ENCODE results near the gene PVR.
"Not testable (repeated sequence)": the region's sequence is repeated elsewhere in the genome, so short reads cannot be mapped to it uniquely, and the experiment has no call there.

The PVR gene

DNA sequence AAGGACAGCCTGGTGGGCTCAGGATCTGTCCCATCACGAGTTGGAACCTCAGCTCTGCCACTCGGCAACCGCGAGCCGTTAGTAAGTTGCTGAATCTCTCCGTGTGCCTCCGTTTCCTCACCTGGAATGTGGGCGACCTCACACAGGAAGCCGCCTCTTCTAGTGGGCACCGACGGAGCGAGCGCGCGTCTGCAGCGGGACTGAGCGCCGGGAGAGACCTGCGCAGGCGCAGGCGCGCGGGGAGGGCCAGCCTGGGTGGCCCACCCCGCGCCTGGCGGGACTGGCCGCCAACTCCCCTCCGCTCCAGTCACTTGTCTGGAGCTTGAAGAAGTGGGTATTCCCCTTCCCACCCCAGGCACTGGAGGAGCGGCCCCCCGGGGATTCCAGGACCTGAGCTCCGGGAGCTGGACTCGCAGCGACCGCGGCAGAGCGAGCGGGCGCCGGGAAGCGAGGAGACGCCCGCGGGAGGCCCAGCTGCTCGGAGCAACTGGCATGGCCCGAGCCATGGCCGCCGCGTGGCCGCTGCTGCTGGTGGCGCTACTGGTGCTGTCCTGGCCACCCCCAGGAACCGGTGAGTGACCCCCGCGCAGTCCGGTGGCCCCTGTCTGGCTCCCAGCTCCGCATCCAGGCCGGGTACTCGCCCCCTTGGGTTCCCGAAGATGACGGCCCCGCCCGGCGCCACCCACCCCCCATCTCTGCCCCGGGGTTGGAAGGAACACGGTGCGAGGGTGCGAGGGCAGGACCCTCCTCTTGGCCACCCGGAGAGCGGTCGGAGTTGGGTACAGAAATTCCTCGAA is at the start of gene PVR:
TSS of gene PVR (plus strand) at position 306 of the 797 bp plus-strand sequence. CDS start at position 493, 187 bp downstream.
- DNase-seq (ENCODE audit: low read depth) = peak; percentile 19

DNA sequence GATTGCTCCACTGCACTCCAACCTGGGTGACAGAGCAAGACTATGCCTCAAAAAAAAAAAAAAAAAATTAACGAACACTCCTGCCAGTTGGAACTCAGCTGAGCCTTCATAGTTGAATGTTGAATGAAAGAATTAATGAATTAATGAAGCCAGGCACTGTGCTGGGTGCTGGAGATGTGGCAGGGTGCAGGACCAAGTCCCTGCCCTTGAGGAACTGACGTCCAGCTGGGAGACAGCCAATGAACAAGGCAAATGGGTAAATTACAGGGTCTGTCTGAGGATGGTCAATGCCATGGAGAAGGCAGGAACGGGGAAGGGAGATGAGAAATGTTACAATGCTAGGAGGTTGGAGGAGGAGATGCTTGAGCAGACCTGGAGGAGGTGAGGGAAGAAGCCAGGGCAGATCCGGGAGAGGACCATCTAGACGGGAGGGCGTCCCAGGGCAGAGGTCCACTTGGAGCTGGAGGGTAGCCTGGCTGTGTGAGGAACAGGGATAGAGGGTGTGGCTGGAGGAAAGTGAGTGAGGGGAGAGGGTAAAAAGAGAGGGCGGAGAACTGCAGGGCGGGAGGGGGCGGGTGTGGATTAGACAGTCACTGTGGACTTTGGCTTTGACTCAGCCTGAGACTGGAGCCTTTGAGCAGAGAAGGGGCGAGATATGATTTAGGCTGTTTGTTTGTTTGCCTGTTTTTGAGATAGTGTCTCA is 47.1 kb upstream of the PVR start:
- DNase-seq (ENCODE audit: low read depth) = no peak

GRCh38 chr19:44597131-44597491 is 46.6 kb upstream of the PVR start:
- DNase-seq (ENCODE audit: low read depth) = no peak

- no peak for DNase-seq (ENCODE audit: low read depth)
Measured at GRCh38 chr19:44598355-44598754, 45.4 kb upstream of the PVR start.

GRCh38 chr19:44598880-44599279 is 44.8 kb upstream of the PVR start:
- DNase-seq (ENCODE audit: low read depth) = no peak

DNA sequence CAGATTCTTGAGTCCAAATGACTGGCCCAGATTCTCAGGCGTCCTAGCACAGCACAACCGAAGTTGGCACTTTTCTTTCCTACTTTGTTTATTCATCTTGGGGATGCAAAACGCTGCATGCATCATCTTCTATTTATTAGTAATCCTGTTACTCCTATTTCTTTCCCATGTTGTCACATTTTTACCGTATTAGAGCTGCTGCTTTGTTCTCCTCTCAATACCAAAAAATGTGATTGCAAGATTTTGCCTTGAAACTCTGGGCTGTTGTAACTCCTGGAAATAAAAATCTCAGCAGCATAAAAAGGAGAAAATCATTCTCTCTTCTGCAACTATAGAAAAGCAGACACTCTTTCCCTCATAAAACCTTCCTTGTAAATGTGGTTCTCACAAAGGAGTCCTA is 43.2 kb upstream of the PVR start:
- DNase-seq (ENCODE audit: low read depth) = no peak

DNA sequence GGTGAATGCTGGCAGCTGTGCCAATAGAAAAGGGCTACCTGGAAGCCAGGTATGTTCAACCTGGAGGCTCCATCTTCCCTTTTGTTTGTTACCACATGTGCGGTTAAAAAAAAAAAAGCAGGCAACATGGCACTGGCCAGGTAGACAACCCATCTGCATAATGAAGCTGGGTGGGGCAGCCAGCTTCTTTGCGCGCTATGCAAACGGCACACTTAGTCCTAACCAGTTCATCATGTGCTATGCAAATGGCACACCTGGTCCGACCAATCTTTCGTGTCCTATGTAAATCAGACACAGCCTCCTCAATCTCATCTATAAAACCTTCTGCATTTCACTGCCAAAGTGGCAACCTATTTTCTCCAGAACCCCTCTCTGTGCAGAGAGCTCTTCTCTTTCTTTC is 41.6 kb upstream of the PVR start:
- DNase-seq (ENCODE audit: low read depth) = no peak

DNA sequence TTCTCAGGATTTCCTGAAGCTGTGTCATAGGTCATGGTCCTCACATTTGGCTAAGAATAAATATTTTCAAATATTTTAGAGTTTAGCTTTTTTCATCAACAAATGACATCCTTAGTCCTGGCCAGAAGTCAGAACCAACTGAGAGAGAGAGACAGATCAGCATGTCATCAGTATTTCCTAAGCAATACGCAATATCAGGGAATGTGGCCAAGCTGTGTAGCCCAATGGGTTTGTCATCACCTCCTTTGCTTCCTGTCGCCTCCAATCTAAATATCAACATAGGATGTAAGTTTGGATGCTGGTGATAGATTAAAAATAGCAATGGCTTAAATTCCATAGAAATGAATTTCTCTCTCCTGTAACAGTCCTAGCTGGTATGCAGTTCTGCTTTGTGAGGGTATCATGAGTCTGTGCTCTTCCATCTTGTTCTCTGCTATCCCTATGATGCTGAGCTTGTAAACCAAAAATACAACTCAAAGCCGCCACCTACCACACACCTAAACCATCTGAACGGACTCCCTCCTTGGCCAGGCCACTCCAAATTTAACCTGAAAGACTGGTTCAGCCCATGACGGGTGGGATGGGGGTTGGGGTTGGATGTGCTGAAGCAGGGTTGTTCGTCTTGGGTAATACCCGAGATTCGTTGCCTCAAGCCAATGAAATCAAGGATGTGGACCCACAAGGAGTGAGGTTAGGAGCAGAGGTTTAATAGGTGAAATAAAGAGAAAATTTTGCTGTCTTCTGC is 40.3 kb upstream of the PVR start:
- no peak for DNase-seq (ENCODE audit: low read depth)

DNA sequence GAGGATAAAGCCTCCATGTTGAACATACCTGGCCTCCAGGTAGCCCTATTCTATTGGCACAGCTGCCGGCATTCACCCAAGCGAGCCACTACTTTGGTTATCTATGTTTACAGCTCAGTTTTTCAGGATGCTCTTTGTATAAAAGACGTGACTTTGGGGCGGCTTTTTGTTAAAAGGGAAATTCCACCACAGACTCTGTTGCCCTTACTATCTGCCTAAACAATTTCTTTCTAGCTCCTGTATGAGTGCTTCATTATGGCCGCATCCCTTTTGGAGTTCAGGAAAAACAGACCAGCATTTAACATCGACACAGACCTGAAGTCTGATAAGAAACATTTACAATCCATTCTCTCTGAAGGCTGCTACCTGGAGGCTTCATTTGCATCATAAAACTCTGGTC is 39.5 kb upstream of the PVR start:
- no peak for DNase-seq (ENCODE audit: low read depth)

DNA sequence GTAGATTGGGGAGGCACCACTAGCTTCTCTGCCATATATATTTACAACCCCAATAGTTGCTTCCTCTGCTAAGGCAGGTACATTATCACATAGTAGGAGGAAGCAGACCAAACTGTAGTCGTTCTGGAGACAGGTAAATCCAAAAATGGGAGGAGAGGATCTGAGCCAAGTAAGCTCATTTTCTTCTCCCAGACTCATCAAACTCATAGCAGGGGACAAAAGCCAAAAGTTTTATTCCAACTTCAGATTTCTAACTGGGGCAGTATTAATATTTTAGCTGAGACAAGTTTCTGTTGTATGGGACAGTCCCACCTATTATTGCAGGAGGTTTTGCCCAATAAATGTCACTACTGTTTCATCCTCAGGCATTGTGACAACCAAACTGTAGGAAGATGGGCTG is 38.2 kb upstream of the PVR start:
- no peak for DNase-seq (ENCODE audit: low read depth)

- no peak for DNase-seq (ENCODE audit: low read depth)
Measured at GRCh38 chr19:44607049-44607448, 36.7 kb upstream of the PVR start.

DNA sequence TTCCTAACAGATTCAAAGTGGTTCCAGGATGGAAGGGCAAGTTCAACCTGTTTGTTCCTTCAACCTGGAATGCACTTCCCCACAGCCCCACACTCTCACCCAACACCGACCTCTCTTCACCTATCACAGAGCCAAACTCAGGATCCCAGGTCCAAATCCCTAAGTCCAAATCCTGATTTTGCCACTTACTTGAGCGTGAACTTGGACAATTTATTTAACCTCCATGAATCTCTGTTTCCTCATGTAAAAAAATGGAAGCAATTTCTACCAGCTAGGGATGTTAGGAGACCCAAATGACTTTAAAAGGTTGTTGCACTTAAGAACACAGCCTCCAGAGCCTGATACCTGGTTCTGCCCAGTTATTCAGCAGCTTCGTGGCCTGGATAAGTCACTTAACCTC is 35.8 kb upstream of the PVR start:
- DNase-seq (ENCODE audit: low read depth) = no peak

DNA sequence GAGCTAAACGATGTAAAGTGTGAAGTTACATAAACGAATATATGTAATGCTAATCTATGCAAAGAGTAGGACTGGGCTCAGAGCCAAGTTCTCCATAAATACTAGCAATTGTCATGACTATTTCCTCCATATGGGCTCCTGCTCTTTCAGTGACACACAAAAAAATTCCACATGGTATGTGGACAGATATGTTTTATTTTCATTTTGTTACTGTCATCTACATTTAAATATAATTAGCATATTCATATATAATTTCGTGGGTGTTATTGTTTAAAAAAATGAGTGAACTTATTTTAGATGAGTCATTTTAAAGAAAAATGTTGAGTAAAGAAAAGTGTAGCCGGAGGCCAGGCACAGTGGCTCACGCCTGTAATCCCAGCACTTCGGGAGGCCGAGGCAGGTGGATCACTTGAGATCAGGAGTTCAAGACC is 35.3 kb upstream of the PVR start:
- no peak for DNase-seq (ENCODE audit: low read depth)

DNA sequence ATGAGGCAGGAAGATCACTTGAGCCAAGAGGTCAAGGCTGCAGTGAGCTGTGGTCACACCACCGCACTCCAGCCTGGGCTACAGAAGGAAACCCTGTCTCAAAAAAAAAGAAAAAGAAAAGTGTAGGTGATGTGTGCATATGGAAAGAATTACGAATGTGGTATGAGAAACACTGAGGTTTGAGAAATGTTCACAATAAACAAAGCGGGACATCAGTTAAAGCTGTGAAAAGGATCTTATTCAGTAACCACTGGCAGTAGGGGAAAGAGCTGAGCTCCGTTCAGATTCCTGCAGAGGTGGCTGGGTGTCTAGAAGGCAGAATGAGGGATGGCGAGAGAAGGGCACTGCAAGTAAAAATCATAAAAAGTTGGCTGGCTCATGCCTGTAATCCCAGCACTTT is 34.5 kb upstream of the PVR start:
- no peak for DNase-seq (ENCODE audit: low read depth)

DNA sequence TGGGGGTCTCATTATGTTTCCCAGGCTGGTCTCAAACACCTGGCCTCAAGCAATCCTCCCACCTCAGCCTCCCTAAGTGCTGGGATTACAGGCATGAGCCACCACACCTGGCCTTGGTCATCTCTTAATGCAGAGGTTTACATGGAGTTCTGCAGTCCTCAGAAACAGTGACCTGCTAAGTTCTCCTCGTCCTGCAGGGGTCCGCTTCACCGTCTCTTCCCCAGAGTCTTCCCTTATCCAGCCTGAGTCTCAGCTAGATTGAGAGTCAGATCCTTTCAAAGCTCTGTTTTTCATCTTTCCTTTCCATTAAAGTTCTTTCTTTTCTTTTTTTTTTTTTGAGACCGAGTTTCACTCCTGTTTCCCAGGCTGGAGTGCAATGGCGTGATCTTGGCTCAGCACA is 33.2 kb upstream of the PVR start:
- not testable (repeated sequence) for DNase-seq (ENCODE audit: low read depth)

- no peak for DNase-seq (ENCODE audit: low read depth)
Measured at GRCh38 chr19:44611812-44612295, 31.9 kb upstream of the PVR start.

- no peak for DNase-seq (ENCODE audit: low read depth)
Measured at GRCh38 chr19:44613295-44614178, 30.2 kb upstream of the PVR start, which contains the start of gene IGSF23. IGSF23 (plus strand) TSS chr19:44613563; CDS start chr19:44613646, 83 bp downstream.

GRCh38 chr19:44614313-44614712 is 29.4 kb upstream of the PVR start:
- DNase-seq (ENCODE audit: low read depth) = no peak

DNA sequence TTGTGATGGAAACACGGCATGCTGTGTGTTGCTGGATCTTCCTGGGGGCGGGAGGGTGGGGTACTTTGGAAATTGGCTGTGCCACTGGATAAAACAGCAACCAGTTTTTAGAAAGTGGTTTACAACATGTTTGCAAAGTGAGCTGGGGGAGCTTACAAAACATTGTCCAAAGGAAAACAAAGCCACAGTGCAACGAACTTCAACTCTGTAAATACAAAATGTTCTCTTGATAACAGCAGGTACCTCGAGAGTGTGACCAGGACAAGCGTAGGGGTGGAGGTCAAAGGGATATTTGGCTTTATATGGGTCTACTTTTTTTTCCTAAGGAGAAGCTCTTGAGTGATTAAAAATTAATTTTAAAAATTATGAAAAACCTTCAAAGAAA is 27.9 kb upstream of the PVR start:
- no peak for DNase-seq (ENCODE audit: low read depth)

- DNase-seq (ENCODE audit: low read depth) = no peak
Measured at GRCh38 chr19:44617110-44617880, 26.4 kb upstream of the PVR start.

Measured in stimulated activated CD4-positive, alpha-beta T cell treated with anti-CD3 and anti-CD28 coated beads, Interleukin-2, amount 100 ng/mL, for 4 hours (primary cell).